Activated naive CD4-positive, alpha-beta T cell treated with anti-CD3 and anti-CD28 coated beads, Interleukin-2, amount 50 U/mL, for 16 hours (primary cell): ENCODE results near the gene CCDC7.
"Not testable (repeated sequence)": the region's sequence is repeated elsewhere in the genome, so short reads cannot be mapped to it uniquely, and the experiment has no call there.

Experiments
- DNase-seq: peaks from one replicate; pipeline ENCODE4 v3.0.0-alpha.2; 2020

Gene CCDC7

DNA sequence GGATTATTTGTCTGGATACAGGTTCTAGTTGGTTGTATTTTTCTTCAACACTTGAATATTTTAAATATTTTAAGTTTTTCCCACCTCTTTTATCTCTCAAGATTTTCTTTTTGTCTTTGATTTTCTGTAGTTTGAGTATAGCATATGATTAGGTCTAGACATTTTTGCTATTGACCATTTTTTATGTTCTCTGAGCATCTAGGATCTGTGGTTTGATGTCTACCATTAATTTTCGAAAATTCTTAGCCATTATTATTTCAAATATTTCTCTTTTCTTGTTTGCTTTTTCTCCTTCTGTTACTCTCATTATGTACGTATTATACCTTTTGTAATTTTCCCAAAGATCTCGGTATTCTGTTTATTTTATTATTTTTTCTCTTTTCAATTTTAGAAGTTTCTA, 293.0 kb downstream of the CCDC7 start:
- no peak for DNase-seq

- DNase-seq: no peak
These were observed 298.4 kb downstream of the CCDC7 start for GRCh38 chr10:32744321-32744720.

GRCh38 chr10:32746869-32747268, 300.9 kb downstream of the CCDC7 start:
- no peak for DNase-seq

GRCh38 chr10:32751582-32751981, 305.6 kb downstream of the CCDC7 start:
- DNase-seq: no peak

- DNase-seq: not testable (repeated sequence)
These were observed 309.0 kb downstream of the CCDC7 start for GRCh38 chr10:32754900-32755299.

- no peak for DNase-seq
These were observed 325.3 kb downstream of the CCDC7 start for GRCh38 chr10:32771217-32771616.

DNA sequence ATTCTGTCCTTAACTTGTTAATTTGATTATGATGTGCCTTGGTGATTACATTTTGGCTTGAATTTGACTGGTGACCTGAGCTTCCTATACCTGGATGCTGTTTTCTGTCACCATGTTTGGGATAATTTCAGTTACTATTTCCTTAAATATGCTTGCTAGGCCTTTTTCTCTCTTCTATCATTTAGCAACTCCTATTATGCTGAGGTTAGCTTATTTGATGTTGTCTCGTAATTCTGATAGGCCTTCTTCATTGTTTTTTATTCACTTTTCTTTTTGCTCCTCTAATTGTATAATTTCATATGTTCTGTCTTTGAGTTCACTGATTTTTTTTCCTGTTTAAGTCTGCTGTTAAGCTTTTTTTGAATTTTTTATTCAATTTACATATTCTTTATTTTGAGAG, 327.2 kb downstream of the CCDC7 start:
- DNase-seq: no peak

GRCh38 chr10:32786968-32787367, 341.0 kb downstream of the CCDC7 start:
- DNase-seq: no peak

GRCh38 chr10:32787690-32788284, 341.8 kb downstream of the CCDC7 start:
- DNase-seq: no peak

GRCh38 chr10:32788359-32788758, 342.4 kb downstream of the CCDC7 start:
- DNase-seq: no peak

DNA sequence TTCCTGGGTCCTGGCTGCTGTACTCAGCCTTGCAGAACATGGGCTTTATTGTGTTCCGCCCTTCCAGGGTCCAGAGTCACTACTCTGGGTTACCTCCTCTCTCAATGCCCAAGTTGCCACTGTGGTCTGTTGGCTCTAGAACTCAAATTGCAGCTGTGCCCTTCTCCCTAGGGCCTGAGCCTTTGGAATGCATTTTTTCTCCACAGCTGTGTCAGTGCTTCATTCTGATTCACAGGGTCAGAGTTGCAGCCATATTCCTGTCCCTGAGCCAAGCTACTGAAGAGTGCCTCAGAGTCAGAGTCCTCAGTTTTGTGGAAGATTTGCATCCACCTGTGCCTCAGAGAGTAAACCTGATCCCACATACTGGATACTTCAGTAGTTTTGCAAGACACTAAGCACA, 344.5 kb downstream of the CCDC7 start:
- DNase-seq: no peak

- DNase-seq: no peak
These were observed 347.1 kb downstream of the CCDC7 start for GRCh38 chr10:32793033-32793432.

GRCh38 chr10:32795598-32796183, 349.8 kb downstream of the CCDC7 start:
- DNase-seq: no peak

- DNase-seq: not testable (repeated sequence)
These were observed 351.5 kb downstream of the CCDC7 start for GRCh38 chr10:32797393-32797792.

DNA sequence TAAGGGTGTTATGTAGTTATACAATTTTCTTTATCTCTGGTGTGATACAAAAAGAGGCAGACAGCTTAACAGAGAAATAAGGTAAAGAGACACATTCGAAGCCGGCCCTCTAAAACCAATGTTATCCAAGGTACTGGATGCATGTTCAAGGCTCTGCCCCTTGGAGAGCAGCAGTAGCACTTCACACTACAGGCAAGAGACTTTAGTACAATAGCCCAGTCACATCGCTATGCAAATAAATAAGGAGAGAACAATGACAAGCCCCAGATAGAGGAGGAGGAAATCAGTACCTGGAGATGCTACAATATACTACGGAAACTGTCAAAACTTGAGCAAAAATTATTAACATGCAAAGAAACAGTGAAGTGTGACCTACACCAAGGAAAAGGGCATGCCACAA, 401.0 kb downstream of the CCDC7 start:
- DNase-seq: no peak

DNA sequence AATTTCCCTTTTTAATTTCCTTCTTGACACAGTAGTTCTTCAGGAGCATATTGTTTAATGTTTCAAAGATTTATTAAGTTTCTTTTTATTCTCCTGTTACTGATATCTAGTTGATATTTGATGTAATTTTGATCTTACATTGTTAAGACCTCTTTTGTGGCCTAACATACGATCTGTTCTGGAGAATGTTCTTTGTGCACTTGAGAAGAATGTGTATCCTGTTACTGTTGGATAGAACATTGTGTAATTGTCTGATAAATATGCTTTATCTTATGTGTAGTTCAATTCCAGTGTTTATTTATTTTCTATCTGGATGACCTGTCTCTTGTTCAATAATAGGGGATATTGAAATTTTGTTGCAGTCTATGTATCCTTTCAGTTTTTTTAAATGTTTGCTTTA, 405.4 kb downstream of the CCDC7 start:
- no peak for DNase-seq

GRCh38 chr10:32854435-32854834, 408.5 kb downstream of the CCDC7 start:
- DNase-seq: no peak

- no peak for DNase-seq
These were observed 419.2 kb downstream of the CCDC7 start for GRCh38 chr10:32865170-32865569.

DNA sequence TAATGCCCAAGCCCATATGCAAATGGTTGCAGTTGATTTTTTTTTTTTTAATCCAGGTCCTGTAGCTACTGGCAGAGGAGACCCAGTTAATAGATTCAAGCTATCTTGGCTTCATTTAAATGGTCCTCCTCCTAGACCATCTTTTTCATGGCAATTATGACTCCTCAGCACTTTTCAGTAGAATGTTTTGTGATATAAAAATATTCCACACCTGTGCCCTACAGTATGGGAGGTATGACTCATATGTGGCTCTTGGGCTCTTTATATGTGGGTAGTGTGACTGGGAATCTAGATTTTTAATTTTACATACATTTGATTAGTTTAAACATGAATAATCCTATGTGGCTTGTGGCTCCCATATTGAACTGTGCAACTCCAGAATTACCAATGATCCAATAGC, 432.0 kb downstream of the CCDC7 start:
- DNase-seq: no peak

DNA sequence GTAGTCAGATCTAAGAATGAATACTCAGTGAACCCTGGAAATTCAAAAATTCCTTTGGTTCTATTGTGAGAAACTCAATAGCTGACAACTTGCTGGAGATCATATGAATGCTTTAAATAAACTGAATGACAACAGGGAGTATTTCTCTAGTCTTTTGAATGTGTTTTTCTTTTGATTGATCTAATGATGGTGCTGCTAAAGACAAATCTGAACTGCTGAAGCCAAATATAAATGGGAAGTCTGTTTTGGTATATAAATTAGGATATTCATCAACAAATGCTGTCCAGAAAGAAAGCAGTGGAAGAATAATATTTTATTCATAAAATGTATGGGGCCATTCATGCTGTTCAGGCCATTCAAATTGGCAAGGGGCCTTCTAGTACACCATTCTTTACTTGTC, 432.7 kb downstream of the CCDC7 start:
- no peak for DNase-seq

DNA sequence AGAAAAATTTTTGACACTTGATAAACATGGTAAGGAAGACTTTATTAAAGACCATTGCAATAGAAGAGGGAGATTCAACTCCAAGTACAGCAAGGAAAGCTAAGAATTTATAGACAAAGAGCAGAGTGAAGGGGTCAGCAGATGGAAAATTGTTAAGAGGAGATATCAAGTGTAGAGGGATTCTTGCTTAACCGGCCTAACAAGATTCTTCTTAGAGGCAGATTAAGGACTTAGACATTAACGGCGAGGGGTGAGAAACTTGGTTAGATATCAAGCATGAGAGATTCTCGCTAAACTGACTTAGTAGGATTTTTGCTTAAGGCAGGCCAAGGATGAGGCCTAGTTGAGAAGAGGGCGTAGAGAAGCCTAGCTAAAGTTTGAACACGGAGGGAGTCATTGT, 436.1 kb downstream of the CCDC7 start:
- DNase-seq: no peak

DNA sequence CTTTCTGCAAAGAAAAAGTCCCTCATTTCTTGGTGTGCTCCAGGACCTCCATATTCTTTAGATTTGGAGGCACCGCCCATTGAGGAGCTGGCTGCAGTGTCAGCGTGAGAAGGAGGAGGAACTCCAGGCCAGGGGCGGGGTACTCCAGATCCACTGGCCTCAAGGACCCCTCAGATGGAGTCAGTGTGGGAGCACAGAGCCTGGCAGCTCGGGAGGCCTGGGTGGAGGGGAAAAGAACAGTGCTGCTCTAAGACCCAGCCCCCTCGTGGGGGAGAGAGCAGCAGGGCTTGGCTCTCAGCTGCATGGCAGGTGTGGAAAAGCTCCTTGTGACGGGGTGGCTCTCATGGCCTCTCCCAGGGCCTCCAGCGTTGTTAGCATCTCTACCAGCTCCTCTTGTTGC, 441.5 kb downstream of the CCDC7 start:
- no peak for DNase-seq

DNA sequence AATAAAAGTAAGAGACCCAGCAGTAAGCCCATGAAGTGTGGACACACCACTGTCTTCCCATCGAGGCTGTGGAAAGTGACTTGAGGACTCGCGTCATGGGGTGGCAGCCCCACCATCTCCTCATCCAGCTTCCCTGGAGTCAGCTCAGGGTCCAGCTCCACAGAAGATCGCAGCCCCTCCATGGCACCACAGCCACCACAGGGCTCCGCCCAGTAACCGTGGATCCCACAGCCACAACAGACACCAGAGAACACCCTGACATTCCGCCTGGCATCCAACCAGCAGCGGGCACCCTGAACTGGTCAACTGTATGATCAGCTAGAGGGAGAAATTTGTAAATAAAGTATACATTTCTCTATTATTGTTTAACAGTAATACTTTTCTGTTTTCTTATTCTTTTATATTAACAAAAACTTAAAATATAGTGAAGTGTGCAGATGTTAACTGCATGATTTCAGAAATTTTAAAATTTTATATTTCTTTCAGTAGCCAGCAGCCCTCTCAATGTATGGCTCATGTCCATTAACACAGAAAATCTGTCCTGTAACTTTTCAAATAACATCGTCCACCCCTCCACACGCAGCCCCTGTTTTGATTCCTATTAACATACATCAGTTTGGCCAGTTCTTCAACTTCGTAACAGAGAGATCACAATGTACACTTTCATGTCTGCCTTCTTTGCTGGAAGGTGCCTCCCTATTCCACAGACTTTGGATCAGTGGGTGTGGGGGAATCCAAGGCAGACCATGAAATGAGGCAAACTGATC, 442.4 kb downstream of the CCDC7 start:
- no peak for DNase-seq

DNA sequence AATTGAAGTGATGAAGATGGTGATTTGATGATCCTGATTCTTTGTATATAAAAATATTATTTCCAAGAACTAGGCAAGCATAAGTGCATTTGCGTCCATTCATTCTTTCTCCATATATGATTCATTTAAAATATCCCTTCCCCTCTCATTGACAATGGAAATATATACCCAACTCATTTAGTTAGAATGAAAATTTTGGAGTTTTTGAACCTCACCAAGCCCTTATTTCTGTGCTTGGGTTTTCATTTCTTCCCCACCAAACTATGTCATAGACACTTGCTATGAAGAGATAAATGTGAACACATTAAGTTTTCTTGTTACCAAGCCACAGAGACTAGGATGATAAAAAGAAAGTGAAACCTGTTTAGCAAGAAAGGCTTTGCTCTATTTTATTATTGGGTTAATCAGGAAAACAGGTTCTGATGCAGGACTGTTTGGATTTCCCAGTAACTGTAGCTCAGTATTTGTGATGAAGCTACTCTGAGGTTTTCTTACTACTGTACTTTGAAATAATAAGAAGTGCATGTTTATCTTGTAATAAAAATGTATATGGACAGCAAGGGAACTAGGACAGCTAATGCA, 443.8 kb downstream of the CCDC7 start:
- DNase-seq: no peak
